Neural progenitor cell (in vitro differentiated cells): ENCODE measurements around the gene ARHGAP31.

Source experiments
- CTCF ChIP-seq: fragments of 200-600 bp; sonication (generic); IDR thresholded peaks from 2 replicates; pipeline ENCODE4 v1.5.1; 2017; ENCODE audit warnings: antibody characterized with exemption, mild to moderate bottlenecking
- EZH2 ChIP-seq: fragments of 200-600 bp; sonication (generic); IDR thresholded peaks from 2 replicates; pipeline ENCODE4 v1.6.1; 2017; ENCODE audit warnings: antibody characterized with exemption, mild to moderate bottlenecking, moderate library complexity

GRCh38 chr3:119401069-119401468, 106.9 kb downstream of the ARHGAP31 start:
- no peak for TF ChIP-seq CTCF
- TF ChIP-seq EZH2: no peak
